HEK293 (cell line): ENCODE data around the gene NPHP1.
"Not testable (repeated sequence)": the region's sequence is repeated elsewhere in the genome, so short reads cannot be mapped to it uniquely, and the experiment has no call there.

Source experiments
- CTCF ChIA-PET: fragments of 350-600 bp; formaldehyde crosslinking; extraction: SDS; loops from one replicate; lab custom pipeline; 2021; ENCODE audit warnings: antibody characterized with exemption; lab: Yijun Ruan, JAX
- POLR2A ChIA-PET: fragments of 300-600 bp; formaldehyde crosslinking; extraction: SDS; loops from one replicate; lab custom pipeline; 2020; ENCODE audit warnings: antibody characterized with exemption, inconsistent platforms; lab: Yijun Ruan, JAX
- H3K27ac ChIP-seq: fragments of 200-500 bp; sonication (Bioruptor generic); 2 replicates; pipeline ENCODE4 v1.5.1; 2014; ENCODE audit warnings: low read depth, low read length, control low read depth, inconsistent platforms; ENCODE audit errors: extremely low read depth
- H3K36me3 ChIP-seq, 2 experiments: fragments of 200-500 bp in 1 of 2; sonication (Bioruptor generic) in 1 of 2; 1 replicate in 1 of 2; 2 replicates in 1 of 2; pipeline ENCODE4 v1.5.1; 2014 to 2017; ENCODE audit warnings: inconsistent platforms in 2 of 2, low read length in 2 of 2; ENCODE audit not compliant: control insufficient read depth in 2 of 2, insufficient read depth in 1 of 2
- H3K4me1 ChIP-seq: fragments of 200-500 bp; sonication (Bioruptor generic); 2 replicates; pipeline ENCODE4 v1.5.1; 2014; ENCODE audit warnings: mild to moderate bottlenecking, low read length, inconsistent platforms; ENCODE audit not compliant: control insufficient read depth, insufficient read depth
- H3K4me3 ChIP-seq: 2 replicates; pipeline ENCODE4 v1.5.1; 2011; ENCODE audit warnings: low read depth, mild to moderate bottlenecking, control low read depth, low read length, moderate library complexity
- H3K9me3 ChIP-seq: fragments of 200-500 bp; sonication (Bioruptor generic); 2 replicates; pipeline ENCODE4 v1.5.1; 2014; ENCODE audit warnings: low read depth, low read length, inconsistent platforms; ENCODE audit not compliant: control insufficient read depth, insufficient read depth
- GFI1B ChIP-seq: fragments of 450-650 bp; formaldehyde crosslinking; IDR thresholded peaks from 2 replicates; pipeline ENCODE4 v1.5.1; 2016; ENCODE audit warnings: missing biosample characterization, missing genetic modification characterization
- GLI2 ChIP-seq: fragments of 450-650 bp; formaldehyde crosslinking; IDR thresholded peaks from 2 replicates; pipeline ENCODE4; 2017; ENCODE audit warnings: missing biosample characterization, missing genetic modification characterization, low read depth, borderline replicate concordance
- GLI4 ChIP-seq: fragments of 450-650 bp; formaldehyde crosslinking; IDR thresholded peaks from 2 replicates; pipeline ENCODE4 v1.5.1; 2016; ENCODE audit warnings: missing biosample characterization, missing genetic modification characterization
- SCRT1 ChIP-seq: fragments of 450-650 bp; formaldehyde crosslinking; IDR thresholded peaks from 2 replicates; pipeline ENCODE4 v1.5.1; 2016; ENCODE audit warnings: missing biosample characterization, missing genetic modification characterization, borderline replicate concordance
- SP7 ChIP-seq: fragments of 450-650 bp; formaldehyde crosslinking; IDR thresholded peaks from 2 replicates; pipeline ENCODE4 v1.5.1; 2016; ENCODE audit warnings: missing biosample characterization, missing genetic modification characterization
- TRIM28 ChIP-seq: IDR thresholded peaks from 2 replicates; pipeline ENCODE4 v1.6.1; 2011; ENCODE audit warnings: low read length, control low read depth, borderline replicate concordance
- ZFP69B ChIP-seq: fragments of 450-650 bp; formaldehyde crosslinking; IDR thresholded peaks from 2 replicates; pipeline ENCODE4 v1.5.1; 2016; ENCODE audit warnings: missing biosample characterization, missing genetic modification characterization
- ZNF2 ChIP-seq: fragments of 450-650 bp; formaldehyde crosslinking; IDR thresholded peaks from 2 replicates; pipeline ENCODE4 v1.5.1; 2016; ENCODE audit warnings: missing biosample characterization, missing genetic modification characterization
- ZNF280C ChIP-seq: fragments of 450-650 bp; formaldehyde crosslinking; IDR thresholded peaks from 2 replicates; pipeline ENCODE4 v1.5.1; 2016; ENCODE audit warnings: missing biosample characterization, missing genetic modification characterization
- ZNF335 ChIP-seq: fragments of 450-650 bp; formaldehyde crosslinking; conservative IDR thresholded peaks from 2 replicates; pipeline ENCODE4 v1.5.1; 2016; ENCODE audit warnings: missing biosample characterization, missing genetic modification characterization
- ZNF561 ChIP-seq: fragments of 450-650 bp; IDR thresholded peaks from 2 replicates; pipeline ENCODE4 v1.5.1; 2018; ENCODE audit warnings: missing biosample characterization, missing genetic modification characterization, borderline replicate concordance
- ZNF571 ChIP-seq: fragments of 450-650 bp; formaldehyde crosslinking; IDR thresholded peaks from 2 replicates; pipeline ENCODE4 v1.5.0; 2017; ENCODE audit warnings: missing biosample characterization, missing genetic modification characterization
- ZSCAN4 ChIP-seq: fragments of 450-650 bp; formaldehyde crosslinking; IDR thresholded peaks from 2 replicates; pipeline ENCODE4 v1.5.1; 2017; ENCODE audit warnings: missing biosample characterization, missing genetic modification characterization
- TF ChIP-seq, protein P1 (sequence below): fragments of 450-650 bp; formaldehyde crosslinking; IDR thresholded peaks from 2 replicates; pipeline ENCODE4 v1.5.1; 2017; ENCODE audit warnings: missing biosample characterization, missing genetic modification characterization
- TF ChIP-seq, protein P2 (sequence below): fragments of 450-650 bp; formaldehyde crosslinking; IDR thresholded peaks from 2 replicates; pipeline ENCODE4 v1.5.1; 2016; ENCODE audit warnings: missing biosample characterization, missing genetic modification characterization
- TF ChIP-seq, protein P3 (sequence below): fragments of 450-650 bp; formaldehyde crosslinking; optimal IDR thresholded peaks from 2 replicates; pipeline ENCODE3; 2016; ENCODE audit warnings: missing biosample characterization, mild to moderate bottlenecking, missing genetic modification characterization

The NPHP1 gene

DNA sequence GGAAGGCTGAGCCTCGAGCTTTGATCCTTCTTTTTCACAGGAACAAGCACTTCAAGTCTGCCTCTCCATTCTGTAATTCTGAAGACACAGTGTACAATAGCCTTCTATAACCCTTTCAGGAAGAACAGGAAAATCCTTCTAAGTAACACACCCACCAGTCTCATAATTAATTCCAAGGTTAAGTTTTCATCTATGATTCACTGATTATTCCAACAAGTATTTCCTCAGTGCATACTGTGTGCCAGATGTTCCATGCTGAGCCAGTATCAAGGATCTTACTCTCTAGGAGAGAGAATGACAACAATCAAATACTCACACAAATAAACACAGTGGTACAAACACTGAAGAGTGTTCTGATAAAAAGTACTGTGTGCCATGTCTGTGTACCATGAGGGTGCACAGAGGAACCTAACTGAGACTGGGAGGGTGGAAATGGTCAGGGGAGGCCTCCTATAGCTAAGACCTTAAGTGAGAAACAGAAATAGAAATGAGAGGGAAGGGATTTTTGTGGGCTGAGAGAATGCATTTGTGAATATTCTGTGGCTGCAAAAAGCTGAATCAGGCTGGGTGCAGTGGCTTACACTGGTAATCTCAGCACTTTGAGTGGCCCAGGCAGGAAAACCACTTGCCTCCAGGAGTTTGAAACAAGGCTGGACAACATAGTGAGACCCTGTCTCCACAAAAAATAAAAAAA, 14.8 kb upstream of the NPHP1 start:
- ChIA-PET POLR2A (no interaction called here), CTCF (no interaction called here)
- Histone ChIP-seq H3K4me3 (no peak overlapping the region), H3K9me3 (no peaks in the 10 kb centered on the region), H3K27ac (no peak overlapping the region), H3K36me3 (no peaks in the 10 kb centered on the region), H3K4me1 (no peaks in the 10 kb centered on the region)
- TF ChIP-seq SCRT1 (tag by site-specific recombination) (no peak), GLI2 (tag by site-specific recombination) (no peak), ZNF2 (tag by site-specific recombination) (no peak)
- TF ChIP-seq, protein P1, sequence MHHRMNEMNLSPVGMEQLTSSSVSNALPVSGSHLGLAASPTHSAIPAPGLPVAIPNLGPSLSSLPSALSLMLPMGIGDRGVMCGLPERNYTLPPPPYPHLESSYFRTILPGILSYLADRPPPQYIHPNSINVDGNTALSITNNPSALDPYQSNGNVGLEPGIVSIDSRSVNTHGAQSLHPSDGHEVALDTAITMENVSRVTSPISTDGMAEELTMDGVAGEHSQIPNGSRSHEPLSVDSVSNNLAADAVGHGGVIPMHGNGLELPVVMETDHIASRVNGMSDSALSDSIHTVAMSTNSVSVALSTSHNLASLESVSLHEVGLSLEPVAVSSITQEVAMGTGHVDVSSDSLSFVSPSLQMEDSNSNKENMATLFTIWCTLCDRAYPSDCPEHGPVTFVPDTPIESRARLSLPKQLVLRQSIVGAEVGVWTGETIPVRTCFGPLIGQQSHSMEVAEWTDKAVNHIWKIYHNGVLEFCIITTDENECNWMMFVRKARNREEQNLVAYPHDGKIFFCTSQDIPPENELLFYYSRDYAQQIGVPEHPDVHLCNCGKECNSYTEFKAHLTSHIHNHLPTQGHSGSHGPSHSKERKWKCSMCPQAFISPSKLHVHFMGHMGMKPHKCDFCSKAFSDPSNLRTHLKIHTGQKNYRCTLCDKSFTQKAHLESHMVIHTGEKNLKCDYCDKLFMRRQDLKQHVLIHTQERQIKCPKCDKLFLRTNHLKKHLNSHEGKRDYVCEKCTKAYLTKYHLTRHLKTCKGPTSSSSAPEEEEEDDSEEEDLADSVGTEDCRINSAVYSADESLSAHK, result no peak

GRCh38 chr2:110218889-110219288, 14.1 kb upstream of the NPHP1 start:
- H3K4me1 ChIP-seq, H3K36me3 ChIP-seq, POLR2A ChIA-PET, H3K4me3 ChIP-seq, H3K9me3 ChIP-seq, CTCF ChIA-PET, H3K27ac ChIP-seq: not testable (repeated sequence)

- ChIA-PET CTCF (interaction anchor here (0.9 kb wide), 1 partner anchor 9 kb away, joined by 3 read pairs; no protein-coding TSS in a partner anchor), POLR2A (no interaction called here)
- H3K27ac ChIP-seq, result no peak overlapping the region
- H3K36me3 ChIP-seq, result no peaks in the 10 kb centered on the region
- H3K4me3 ChIP-seq, result no peak overlapping the region
- H3K9me3 ChIP-seq, result no peaks in the 10 kb centered on the region
- TF ChIP-seq GFI1B (no peak), ZNF280C (no peak), ZNF335 (tag by site-specific recombination) (no peak), GLI4 (tag by site-specific recombination) (no peak), ZNF561 (tag by site-specific recombination) (no peak), SP7 (tag by site-specific recombination) (no peak), ZNF571 (tag by site-specific recombination) (no peak), ZFP69B (tag by site-specific recombination) (no peak), ZSCAN4 (no peak), TRIM28 (no peak)
- TF ChIP-seq, protein P2, sequence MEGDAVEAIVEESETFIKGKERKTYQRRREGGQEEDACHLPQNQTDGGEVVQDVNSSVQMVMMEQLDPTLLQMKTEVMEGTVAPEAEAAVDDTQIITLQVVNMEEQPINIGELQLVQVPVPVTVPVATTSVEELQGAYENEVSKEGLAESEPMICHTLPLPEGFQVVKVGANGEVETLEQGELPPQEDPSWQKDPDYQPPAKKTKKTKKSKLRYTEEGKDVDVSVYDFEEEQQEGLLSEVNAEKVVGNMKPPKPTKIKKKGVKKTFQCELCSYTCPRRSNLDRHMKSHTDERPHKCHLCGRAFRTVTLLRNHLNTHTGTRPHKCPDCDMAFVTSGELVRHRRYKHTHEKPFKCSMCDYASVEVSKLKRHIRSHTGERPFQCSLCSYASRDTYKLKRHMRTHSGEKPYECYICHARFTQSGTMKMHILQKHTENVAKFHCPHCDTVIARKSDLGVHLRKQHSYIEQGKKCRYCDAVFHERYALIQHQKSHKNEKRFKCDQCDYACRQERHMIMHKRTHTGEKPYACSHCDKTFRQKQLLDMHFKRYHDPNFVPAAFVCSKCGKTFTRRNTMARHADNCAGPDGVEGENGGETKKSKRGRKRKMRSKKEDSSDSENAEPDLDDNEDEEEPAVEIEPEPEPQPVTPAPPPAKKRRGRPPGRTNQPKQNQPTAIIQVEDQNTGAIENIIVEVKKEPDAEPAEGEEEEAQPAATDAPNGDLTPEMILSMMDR (tag by site-specific recombination), result no peak
- TF ChIP-seq, protein P3, sequence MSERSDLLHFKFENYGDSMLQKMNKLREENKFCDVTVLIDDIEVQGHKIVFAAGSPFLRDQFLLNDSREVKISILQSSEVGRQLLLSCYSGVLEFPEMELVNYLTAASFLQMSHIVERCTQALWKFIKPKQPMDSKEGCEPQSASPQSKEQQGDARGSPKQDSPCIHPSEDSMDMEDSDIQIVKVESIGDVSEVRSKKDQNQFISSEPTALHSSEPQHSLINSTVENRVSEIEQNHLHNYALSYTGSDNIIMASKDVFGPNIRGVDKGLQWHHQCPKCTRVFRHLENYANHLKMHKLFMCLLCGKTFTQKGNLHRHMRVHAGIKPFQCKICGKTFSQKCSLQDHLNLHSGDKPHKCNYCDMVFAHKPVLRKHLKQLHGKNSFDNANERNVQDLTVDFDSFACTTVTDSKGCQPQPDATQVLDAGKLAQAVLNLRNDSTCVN, result no peak
- no peaks in the 10 kb centered on the region for H3K4me1 ChIP-seq
Measured at GRCh38 chr2:110216803-110217202, 12.0 kb upstream of the NPHP1 start.
